HG02588 (cell line): Measurements from ENCODE around the gene TBR1.

Experiments
- ATAC-seq: cut with Tn5 transposase; IDR thresholded peaks from one replicate; pipeline ENCODE4 v1.9.1; 2021; ENCODE audit warnings: mild to moderate bottlenecking, moderate library complexity; ENCODE audit not compliant: unreplicated experiment

TBR1 gene

GRCh38 chr2:161414042-161415033, 1.8 kb upstream of the TBR1 start:
- ATAC-seq, result peak; percentile 36

DNA sequence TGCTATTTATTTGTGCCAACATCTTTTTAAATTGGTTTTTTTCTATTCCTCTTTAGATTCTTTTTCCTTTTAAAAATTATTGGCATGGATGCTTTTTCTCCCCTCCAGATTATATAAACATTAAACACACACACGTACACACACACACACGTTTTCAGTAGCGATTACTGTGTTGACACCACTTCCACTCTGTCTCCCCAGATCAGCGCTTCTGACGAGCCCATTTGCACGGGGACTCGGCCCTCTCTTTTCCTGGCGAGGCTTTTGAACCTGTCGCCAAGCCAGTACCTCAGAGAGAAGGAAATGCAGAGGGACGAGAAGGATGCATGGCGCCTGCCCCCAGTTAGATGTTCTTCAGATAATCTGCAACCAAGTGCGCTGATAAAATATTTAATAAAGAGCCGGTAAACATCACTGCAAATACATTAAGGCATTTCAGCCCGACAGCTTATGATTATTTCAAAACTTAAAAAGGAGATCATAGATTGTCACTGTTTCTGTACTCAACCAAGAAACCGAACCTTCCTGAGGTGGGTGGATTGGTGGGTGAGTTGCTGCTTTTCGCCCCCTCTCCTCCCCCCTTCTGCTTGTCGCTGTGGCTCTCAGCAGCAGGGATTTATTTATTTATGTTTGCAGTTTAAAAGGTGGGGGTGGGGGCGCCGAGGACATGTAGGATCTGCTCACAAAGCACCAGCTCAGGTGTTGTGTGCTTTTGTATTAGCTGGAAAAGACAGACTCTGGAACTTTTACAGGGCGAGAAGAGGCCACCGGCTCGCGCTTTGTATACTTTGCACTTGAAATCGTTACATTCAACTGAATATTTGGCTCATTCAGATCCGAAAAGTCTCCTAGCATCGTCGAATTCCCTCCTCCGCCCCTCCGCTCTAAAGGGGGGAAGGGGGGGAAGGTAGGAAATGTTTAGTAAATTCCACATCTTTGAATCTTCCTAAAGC, 787 bp upstream of the TBR1 start:
- ATAC-seq, result peak; percentile 34

DNA sequence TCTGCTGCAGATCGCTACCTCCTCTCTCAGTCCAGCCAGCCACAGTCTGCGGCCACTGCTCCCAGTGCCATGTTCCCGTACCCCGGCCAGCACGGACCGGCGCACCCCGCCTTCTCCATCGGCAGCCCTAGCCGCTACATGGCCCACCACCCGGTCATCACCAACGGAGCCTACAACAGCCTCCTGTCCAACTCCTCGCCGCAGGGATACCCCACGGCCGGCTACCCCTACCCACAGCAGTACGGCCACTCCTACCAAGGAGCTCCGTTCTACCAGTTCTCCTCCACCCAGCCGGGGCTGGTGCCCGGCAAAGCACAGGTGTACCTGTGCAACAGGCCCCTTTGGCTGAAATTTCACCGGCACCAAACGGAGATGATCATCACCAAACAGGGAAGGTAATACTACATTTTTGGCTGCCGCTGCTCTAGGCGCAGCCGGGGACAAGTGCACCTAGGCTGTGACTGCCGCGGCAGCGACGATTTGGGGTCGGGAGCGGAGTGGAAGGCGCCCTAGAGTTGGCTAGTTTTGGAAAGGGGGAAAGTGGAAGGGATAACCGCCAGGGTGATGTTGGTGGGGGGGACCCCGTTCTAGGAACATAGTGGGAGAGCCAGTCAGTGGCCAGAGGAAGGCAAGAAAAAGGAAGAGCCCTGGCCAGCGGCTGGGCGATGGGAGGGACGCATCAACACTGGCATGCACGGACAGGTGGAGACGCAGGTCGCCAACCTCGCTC, 776 bp downstream of the TBR1 start:
- ATAC-seq, result no peak

DNA sequence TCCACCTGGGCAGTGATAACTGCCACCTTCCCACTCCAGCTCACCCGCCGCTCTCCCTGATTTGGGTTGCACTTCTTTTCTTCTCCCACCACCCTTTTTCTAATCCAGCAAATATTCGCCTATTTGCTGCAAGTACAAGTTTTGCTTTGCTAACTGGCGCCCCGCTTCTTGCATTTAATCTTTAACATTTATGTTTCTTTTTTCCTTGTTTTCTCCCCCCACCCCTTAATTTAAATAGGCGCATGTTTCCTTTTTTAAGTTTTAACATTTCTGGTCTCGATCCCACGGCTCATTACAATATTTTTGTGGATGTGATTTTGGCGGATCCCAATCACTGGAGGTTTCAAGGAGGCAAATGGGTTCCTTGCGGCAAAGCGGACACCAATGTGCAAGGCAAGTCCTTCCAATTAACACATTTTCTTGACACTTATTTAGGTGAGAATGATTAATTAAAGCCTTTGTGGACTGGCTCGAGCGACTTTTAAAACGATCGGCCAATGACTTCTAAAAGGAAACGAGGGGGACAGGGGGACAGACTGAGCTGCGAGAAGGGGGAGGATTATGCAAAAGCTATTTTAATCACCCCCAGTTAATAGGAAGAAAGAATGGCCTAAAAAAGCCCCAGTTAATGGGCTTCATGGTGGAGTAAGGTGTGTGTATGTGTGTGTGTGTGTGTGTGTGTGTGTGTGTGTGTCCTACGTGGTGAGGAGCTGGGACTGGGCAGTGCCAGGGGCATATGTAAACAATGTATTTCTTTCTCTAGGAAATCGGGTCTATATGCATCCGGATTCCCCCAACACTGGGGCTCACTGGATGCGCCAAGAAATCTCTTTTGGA, 1.6 kb downstream of the TBR1 start:
- no peak for ATAC-seq

GRCh38 chr2:161418275-161418714, 2.2 kb downstream of the TBR1 start:
- no peak for ATAC-seq

- ATAC-seq, result no peak
Observed at GRCh38 chr2:161418715-161419637, 2.9 kb downstream of the TBR1 start.

- ATAC-seq, result no peak
Observed at GRCh38 chr2:161419638-161420190, 3.6 kb downstream of the TBR1 start.

DNA sequence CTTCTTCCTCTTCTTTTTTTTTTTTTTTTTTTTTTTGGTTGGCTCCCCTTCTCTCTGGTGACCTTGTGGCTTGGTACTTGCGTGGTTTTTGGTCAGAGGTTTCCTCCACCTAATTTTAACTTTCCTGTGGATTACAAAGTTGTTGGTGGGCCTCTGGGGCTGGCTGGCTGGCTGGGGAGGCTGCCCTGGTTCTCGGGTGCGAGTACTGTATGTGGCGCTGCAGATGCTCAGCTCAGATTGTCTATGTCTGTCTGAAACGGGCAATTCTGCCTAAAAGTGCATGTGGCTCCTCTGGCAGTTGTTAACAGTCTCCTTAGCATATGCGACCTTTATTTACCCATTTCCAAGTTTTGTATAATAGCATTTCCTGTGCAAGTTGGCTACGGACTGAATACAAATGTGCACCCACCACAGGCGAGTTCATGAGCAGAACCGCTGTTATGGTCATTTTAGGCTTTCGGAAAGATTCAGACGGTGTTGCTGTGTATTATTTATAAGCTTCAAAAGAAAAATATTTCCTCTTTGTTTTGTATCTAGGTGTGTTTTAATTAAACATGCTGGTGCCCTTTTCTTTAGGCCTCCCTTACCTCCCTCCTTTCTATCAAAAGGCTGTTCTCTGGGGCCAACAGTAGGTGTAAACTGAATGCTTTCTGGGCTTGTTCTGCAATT, 4.4 kb downstream of the TBR1 start:
- no peak for ATAC-seq

DNA sequence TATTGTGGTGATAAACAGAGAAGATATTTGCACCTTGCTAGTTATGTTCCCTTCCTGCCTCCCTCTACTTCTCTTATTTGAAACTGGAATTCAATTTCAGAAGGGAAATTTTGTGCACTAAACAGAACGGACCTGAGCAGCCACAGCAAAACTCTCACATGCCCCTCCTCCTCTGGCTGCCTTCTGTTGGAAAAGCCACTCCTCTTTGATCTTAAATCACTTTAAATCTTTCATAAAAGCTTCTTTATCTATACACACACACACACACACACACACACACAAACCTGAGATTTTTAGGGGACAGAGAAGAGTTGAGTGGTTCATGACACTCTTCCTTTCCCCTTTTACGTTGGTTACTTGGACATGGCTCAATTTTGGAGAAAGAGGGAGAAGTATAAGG, 5.6 kb downstream of the TBR1 start:
- no peak for ATAC-seq

GRCh38 chr2:161422816-161423403, 6.8 kb downstream of the TBR1 start:
- ATAC-seq, result no peak

DNA sequence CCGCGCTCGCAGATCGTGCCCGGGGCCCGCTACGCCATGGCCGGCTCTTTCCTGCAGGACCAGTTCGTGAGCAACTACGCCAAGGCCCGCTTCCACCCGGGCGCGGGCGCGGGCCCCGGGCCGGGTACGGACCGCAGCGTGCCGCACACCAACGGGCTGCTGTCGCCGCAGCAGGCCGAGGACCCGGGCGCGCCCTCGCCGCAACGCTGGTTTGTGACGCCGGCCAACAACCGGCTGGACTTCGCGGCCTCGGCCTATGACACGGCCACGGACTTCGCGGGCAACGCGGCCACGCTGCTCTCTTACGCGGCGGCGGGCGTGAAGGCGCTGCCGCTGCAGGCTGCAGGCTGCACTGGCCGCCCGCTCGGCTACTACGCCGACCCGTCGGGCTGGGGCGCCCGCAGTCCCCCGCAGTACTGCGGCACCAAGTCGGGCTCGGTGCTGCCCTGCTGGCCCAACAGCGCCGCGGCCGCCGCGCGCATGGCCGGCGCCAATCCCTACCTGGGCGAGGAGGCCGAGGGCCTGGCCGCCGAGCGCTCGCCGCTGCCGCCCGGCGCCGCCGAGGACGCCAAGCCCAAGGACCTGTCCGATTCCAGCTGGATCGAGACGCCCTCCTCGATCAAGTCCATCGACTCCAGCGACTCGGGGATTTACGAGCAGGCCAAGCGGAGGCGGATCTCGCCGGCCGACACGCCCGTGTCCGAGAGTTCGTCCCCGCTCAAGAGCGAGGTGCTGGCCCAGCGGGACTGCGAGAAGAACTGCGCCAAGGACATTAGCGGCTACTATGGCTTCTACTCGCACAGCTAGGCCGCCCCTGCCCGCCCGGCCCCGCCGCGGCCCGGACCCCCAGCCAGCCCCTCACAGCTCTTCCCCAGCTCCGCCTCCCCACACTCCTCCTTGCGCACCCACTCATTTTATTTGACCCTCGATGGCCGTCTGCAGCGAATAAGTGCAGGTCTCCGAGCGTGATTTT, 7.6 kb downstream of the TBR1 start:
- no peak for ATAC-seq

GRCh38 chr2:161424394-161424769, 8.3 kb downstream of the TBR1 start:
- no peak for ATAC-seq

GRCh38 chr2:161424891-161425727, 9.0 kb downstream of the TBR1 start:
- no peak for ATAC-seq

DNA sequence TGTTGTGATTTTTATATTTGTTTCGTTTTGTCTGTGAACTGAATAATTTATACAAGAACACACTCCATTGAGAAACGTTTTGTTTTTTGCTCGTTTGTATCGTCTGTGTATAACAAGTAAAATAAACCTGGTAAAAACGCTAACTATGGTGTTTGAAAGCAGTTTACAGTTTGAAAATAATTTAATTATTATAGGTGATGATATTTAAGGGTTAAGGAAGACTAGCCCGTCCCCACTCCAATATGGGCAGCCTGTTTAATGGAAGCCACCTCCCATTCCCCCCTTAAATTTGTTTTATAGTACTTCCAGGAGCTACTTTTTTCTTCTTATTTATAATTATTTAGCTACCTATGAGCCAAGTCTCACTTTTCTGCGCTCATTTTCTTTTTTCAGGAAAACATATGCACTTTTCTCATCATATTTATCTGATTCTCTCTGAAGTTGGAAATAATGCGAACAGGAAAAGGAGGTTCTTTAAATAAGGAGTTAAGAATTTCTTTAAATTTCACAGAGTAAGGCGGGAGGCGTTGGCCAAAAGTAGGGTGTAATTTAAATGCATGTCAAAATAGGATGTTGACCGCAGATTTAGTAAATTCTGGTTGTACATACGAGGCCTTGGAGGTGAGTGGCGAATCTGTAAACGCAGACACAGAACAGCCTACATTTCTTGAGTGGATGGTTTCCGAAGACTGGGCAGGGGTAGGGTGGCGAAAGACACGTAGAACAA, 9.8 kb downstream of the TBR1 start:
- no peak for ATAC-seq

GRCh38 chr2:161426455-161426921, 10.4 kb downstream of the TBR1 start:
- no peak for ATAC-seq
